ENCODE measurements around the gene IGF2R. TPM values are rescaled to one million over a fixed set of nuclear protein-coding genes. Genes with fewer than 3 reads are reported as not detected.
A peak's percentile ranks its signal among the peaks of the same experiment; 100 is the strongest.

Gene IGF2R
- polyA plus RNA-seq, 2 donors: 12.9 to 15.0 TPM

DNA sequence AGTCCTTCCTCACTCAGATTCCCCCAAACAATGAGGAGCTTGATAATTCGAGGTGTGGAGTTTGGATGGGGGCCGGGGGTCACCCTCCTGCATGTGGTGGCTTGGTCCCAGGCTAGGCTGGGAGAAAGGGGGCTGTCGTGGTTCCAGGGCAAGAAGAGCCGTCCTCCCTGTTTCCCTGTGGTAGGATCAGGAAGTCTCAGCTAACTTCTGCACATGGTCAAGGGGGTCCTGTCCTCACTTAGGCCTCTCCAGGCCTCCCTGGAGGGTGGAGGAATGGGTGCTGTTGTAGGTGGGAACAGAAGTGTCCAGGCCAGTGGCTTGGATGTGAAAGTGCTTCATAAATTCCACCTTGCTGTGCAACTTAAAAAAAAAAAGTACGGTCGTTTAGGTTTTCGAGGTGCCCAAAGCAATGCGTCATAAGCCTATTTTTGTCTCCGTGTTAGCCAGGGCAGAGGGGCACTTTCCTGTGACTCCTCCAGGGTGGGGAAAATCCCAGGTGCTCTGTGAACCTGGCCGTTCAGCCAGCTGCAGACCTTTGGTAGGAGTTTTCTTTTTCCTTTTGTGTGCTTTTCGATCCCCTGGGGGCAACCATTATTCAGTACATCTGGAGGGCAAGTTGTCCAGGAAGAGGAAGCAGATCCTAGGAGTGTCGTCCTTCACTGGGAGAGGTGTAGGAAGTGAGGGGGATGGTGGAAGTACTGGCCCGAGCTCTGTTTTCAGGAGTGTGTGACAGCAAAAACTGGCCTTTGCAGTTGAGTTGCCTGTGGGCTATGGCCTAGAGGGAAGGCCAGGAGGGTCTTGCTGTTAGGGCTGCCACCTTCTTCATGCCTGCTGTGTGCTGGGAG, 9.6 kb downstream of the IGF2R start:
- peak overlapping the region; percentile 36 to 80 for H3K27ac ChIP-seq (ENCODE audit: low read depth in 2 of 2, low read length in 1 of 2)
- peaks cover 22 to 41% of the 10 kb centered on the region in 2 donors for H3K4me1 ChIP-seq (ENCODE audit: control insufficient read depth in 2 of 2, insufficient read depth in 2 of 2, low read length in 1 of 2)
- no peaks in the 10 kb centered on the region for H3K36me3 ChIP-seq (ENCODE audit: control insufficient read depth in 2 of 2, insufficient read depth in 2 of 2, low read length in 1 of 2)
- WGBS, 2 donors: 42 to 48% methylated on average over 13 of the region's 13 CpGs
- H3K9me3 ChIP-seq (ENCODE audit: control insufficient read depth in 2 of 2, insufficient read depth in 1 of 2, low read depth in 1 of 2, low read length in 1 of 2): no peaks in the 10 kb centered on the region
- no peak overlapping the region for H3K4me3 ChIP-seq (ENCODE audit: low read depth in 1 of 2, low read length in 2 of 2)
- no peaks in the 10 kb centered on the region for H3K27me3 ChIP-seq (ENCODE audit: control insufficient read depth in 1 of 2, insufficient read depth in 2 of 2, low read length in 2 of 2)

DNA sequence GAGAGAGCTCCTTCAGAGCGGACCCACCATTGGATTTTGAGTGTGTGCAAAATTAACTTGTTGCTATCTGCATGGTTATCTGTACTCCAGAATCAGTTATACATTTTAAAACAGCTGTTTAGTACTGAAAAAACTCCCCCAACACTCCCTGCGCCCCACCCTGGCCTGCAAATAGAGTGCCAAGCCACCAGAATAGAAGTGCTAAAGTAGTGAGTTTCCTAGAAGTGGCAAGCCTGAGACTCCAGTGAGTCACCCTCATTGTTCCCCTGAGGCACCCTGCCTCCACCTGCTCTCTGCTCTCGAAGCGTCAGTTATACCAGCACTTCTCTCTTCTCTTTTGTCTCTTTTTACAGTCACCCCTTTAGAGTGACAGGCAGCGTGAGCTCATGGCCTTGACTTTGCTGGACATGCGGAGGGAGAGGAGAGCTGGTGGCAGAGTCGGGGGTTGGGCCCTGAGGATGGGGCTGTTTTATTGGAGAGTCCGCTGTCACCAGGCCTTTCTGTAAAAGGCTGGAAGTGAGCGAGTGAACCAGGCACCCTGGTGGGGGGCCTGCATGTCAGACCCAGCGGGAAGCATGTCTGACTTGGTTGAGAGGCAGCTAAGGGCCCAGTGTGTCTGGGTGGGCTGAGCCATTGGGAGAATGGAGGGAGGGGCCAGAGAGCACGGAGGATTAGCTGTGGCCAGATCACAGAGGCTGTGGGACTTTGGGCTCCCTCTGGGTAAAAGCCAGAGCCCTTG, 10.4 kb downstream of the IGF2R start:
- Histone ChIP-seq H3K4me3 (ENCODE audit: low read depth in 1 of 2, low read length in 2 of 2) (no peak overlapping the region), H3K9me3 (ENCODE audit: control insufficient read depth in 2 of 2, insufficient read depth in 1 of 2, low read depth in 1 of 2, low read length in 1 of 2) (no peaks in the 10 kb centered on the region), H3K27me3 (ENCODE audit: control insufficient read depth in 1 of 2, insufficient read depth in 2 of 2, low read length in 2 of 2) (no peaks in the 10 kb centered on the region), H3K36me3 (ENCODE audit: control insufficient read depth in 2 of 2, insufficient read depth in 2 of 2, low read length in 1 of 2) (no peaks in the 10 kb centered on the region), H3K27ac (ENCODE audit: low read depth in 2 of 2, low read length in 1 of 2) (peak overlapping the region; percentile 36 to 80), H3K4me1 (ENCODE audit: control insufficient read depth in 2 of 2, insufficient read depth in 2 of 2, low read length in 1 of 2) (peaks cover 22 to 44% of the 10 kb centered on the region in 2 donors)
- 62 to 65% methylated on average over 11 of the region's 11 CpGs for WGBS, 2 donors

DNA sequence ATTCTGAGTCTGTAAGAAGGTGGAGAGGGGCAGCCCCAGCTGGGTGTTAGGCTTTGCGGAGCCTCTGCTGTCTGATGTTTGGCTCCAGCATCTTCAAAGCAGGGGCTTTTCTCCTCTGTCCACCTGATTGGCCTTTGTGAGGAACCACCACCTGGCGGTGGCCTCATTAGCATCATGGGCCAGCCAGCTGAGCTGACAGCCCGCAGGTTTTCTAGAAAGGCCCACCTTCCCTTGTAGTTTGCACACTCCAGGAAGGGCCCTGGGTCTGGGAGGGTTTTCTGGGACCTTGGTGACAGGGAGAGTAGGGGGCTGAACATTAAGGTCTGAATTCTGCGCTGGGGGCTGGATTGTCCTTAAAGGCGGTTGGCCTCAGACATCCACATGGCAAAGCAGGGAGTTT, 11.6 kb downstream of the IGF2R start:
- Histone ChIP-seq H3K9me3 (ENCODE audit: control insufficient read depth in 2 of 2, insufficient read depth in 1 of 2, low read depth in 1 of 2, low read length in 1 of 2) (no peaks in the 10 kb centered on the region), H3K27ac (ENCODE audit: low read depth in 2 of 2, low read length in 1 of 2) (no peak overlapping the region)

DNA sequence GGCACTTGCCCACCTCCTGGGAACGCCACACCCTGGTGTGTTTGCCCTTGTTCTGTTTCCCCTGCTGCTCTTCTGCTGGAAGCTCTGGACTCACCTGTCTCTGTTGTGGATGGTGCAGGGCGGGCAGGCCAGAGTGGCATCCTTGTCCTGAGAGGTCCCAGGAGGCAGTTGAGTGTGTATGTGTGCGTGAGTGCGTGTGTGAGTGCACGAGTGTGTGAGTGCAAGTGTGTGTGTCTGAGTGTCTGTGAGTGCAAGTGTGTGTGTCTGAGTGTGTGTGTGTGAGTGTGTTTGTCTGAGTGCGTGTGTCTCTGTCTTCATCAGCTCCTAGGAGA, 12.2 kb downstream of the IGF2R start:
- H3K4me1 ChIP-seq (ENCODE audit: control insufficient read depth in 2 of 2, insufficient read depth in 2 of 2, low read length in 1 of 2): peaks cover 22 to 44% of the 10 kb centered on the region in 2 donors
- no peak overlapping the region for H3K4me3 ChIP-seq (ENCODE audit: low read depth in 1 of 2, low read length in 2 of 2)
- WGBS, 2 donors: 87 to 88% methylated on average over 6 of the region's 6 CpGs

More for the DNA sequence above, 11.6 kb downstream of the IGF2R start:
- 89 to 99% methylated on average over 5 of the region's 5 CpGs for WGBS, 2 donors
- Histone ChIP-seq H3K4me3 (ENCODE audit: low read depth in 1 of 2, low read length in 2 of 2) (no peak overlapping the region), H3K36me3 (ENCODE audit: control insufficient read depth in 2 of 2, insufficient read depth in 2 of 2, low read length in 1 of 2) (no peaks in the 10 kb centered on the region), H3K4me1 (ENCODE audit: control insufficient read depth in 2 of 2, insufficient read depth in 2 of 2, low read length in 1 of 2) (peaks cover 22 to 44% of the 10 kb centered on the region in 2 donors), H3K27me3 (ENCODE audit: control insufficient read depth in 1 of 2, insufficient read depth in 2 of 2, low read length in 2 of 2) (no peaks in the 10 kb centered on the region)

DNA sequence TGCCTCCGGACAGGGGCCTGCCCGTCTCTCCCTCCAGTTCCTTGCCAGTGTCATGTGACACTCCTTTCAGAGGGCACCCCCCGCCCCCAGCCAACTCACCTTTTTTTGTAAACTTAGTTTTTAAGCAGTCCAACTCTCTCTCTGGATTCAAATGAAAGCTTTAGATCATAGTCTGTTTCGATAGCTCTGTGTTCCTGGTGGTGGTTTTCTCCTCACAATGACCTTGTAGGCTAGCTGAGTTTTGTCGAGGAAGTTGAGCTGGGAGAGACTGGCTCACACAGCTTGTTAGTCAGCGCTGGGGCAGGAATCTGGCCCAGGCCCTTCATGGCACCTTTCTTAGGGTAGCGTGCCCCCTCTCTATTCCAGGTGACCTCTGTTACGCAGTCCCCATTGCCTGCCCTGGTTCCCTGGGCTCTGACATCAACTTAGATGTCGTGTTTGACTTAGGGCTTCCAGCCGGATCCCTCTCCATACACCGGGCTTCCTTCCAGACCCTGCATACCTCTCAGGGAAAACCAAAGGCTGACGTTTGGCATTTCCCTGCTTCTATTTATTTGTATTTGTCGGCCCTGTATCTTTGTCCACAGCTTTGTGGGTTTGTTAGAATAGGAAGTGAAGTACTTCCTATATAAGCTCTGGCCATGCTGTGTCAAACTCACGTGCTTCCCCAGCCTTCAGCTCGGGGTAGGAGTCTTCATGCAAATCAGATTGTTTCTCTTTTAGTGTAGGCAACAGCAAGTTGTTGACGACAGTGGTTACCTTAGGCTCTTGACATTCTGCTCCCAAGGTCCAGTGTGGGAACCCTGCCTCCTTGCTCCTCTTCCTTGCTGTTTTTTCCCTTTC, 12.7 kb downstream of the IGF2R start:
- Histone ChIP-seq H3K4me1 (ENCODE audit: control insufficient read depth in 2 of 2, insufficient read depth in 2 of 2, low read length in 1 of 2) (peaks cover 22 to 44% of the 10 kb centered on the region in 2 donors), H3K36me3 (ENCODE audit: control insufficient read depth in 2 of 2, insufficient read depth in 2 of 2, low read length in 1 of 2) (no peaks in the 10 kb centered on the region), H3K27me3 (ENCODE audit: control insufficient read depth in 1 of 2, insufficient read depth in 2 of 2, low read length in 2 of 2) (no peaks in the 10 kb centered on the region), H3K27ac (ENCODE audit: low read depth in 2 of 2, low read length in 1 of 2) (peak overlapping the region; percentile 37 to 54), H3K4me3 (ENCODE audit: low read depth in 1 of 2, low read length in 2 of 2) (no peak overlapping the region), H3K9me3 (ENCODE audit: control insufficient read depth in 2 of 2, insufficient read depth in 1 of 2, low read depth in 1 of 2, low read length in 1 of 2) (no peaks in the 10 kb centered on the region)
- WGBS, 2 donors: 31 to 37% methylated on average over 16 of the region's 16 CpGs

More for the DNA sequence above, 12.2 kb downstream of the IGF2R start:
- no peaks in the 10 kb centered on the region for H3K27me3 ChIP-seq (ENCODE audit: control insufficient read depth in 1 of 2, insufficient read depth in 2 of 2, low read length in 2 of 2)
- peak overlapping the region in 1 of 2 donors; percentile 37 for H3K27ac ChIP-seq (ENCODE audit: low read depth in 2 of 2, low read length in 1 of 2)
- no peaks in the 10 kb centered on the region for H3K9me3 ChIP-seq (ENCODE audit: control insufficient read depth in 2 of 2, insufficient read depth in 1 of 2, low read depth in 1 of 2, low read length in 1 of 2)
- no peaks in the 10 kb centered on the region for H3K36me3 ChIP-seq (ENCODE audit: control insufficient read depth in 2 of 2, insufficient read depth in 2 of 2, low read length in 1 of 2)

DNA sequence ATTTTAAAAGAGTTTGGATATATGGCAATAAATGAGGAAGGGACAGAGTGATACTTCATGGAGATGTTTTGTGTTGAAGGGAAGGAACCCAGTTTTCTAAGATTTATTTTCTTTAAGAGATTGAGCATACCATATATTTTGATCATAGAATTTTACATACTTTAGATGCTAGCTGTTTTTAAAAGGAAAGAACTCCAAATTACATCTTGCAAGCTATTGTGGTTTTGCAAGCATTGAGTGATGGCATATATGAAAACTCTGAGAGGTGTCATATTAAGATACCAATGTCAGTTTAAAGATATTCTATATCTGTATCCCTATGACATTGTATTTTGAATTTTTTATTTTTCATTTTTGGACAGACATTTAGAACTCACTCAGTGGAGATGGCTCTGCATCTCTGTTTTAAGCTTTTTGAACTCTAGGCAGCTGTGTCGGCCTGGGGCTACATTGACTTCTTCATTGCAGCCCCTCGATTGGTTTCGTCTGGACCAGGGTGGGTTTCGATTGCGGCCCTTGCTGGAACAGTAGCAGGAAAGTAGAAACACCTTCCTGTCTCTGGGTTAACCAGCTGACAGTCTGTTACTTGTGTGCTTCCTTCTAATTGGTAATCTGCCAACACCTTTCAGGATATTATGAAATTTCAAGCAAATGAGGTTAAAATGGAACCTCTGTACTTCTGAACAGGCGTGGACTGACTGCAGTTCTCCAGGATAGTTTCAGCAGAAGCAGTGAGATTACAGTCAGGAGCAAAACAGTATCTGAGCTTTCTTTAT, 14.0 kb downstream of the IGF2R start:
- Histone ChIP-seq H3K9me3 (ENCODE audit: control insufficient read depth in 2 of 2, insufficient read depth in 1 of 2, low read depth in 1 of 2, low read length in 1 of 2) (no peaks in the 10 kb centered on the region), H3K4me3 (ENCODE audit: low read depth in 1 of 2, low read length in 2 of 2) (no peak overlapping the region), H3K27me3 (ENCODE audit: control insufficient read depth in 1 of 2, insufficient read depth in 2 of 2, low read length in 2 of 2) (no peaks in the 10 kb centered on the region), H3K4me1 (ENCODE audit: control insufficient read depth in 2 of 2, insufficient read depth in 2 of 2, low read length in 1 of 2) (peaks cover 19 to 39% of the 10 kb centered on the region in 2 donors), H3K36me3 (ENCODE audit: control insufficient read depth in 2 of 2, insufficient read depth in 2 of 2, low read length in 1 of 2) (no peaks in the 10 kb centered on the region), H3K27ac (ENCODE audit: low read depth in 2 of 2, low read length in 1 of 2) (no peak overlapping the region)
- WGBS, 2 donors: 67 to 73% methylated on average over 6 of the region's 6 CpGs

DNA sequence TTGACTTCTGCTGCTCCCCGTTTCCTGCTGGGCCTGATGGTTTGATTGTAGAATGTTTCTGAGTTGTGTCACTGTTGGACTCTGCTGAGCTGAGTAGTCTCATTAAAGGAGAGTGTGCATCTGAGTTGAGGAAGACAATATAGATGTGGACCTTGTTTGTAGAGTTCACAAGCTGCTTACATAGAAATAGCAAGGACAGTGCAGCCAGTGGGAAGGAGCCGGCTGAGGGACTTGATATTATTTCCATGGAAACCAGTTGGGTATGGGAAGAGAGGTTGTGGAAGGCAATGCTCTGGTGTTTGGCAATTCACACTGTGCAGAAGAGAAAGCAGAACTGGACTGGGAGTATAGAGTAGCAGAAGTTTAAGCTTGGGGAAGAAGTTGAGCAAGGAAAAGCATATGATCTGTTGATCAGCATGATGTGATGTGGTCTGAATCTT, 14.8 kb downstream of the IGF2R start:
- 59 to 64% methylated on average over 2 of the region's 2 CpGs for WGBS, 2 donors

DNA sequence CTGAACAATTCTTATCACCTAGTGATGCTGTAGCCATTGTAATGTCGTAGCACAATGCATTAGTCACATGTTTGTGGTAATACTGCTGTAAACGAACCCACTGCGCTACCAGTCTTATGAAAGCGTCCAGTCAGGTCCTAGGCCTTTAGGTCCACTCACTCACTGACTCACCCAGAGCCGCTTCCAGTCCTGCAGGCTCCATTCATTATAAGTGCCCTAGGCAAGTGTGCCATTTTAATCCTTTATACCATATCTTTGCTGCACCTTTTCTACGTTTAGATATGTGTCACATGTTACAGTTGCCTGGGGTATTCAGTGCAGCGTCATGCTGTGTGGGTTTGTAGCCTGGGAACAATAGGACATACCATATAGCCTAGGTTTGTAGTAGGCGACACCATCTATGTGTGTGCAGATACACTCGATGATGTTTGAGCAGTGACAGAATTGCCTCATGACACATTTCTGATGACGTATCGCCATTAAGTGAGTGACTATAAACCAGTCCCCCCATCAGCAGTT, 15.4 kb downstream of the IGF2R start:
- 82 to 86% methylated on average over 11 of the region's 11 CpGs for WGBS, 2 donors
- H3K9me3 ChIP-seq (ENCODE audit: control insufficient read depth in 2 of 2, insufficient read depth in 1 of 2, low read depth in 1 of 2, low read length in 1 of 2): no peaks in the 10 kb centered on the region
- H3K4me3 ChIP-seq (ENCODE audit: low read depth in 1 of 2, low read length in 2 of 2): no peak overlapping the region
- H3K27me3 ChIP-seq (ENCODE audit: control insufficient read depth in 1 of 2, insufficient read depth in 2 of 2, low read length in 2 of 2): no peaks in the 10 kb centered on the region
- H3K36me3 ChIP-seq (ENCODE audit: control insufficient read depth in 2 of 2, insufficient read depth in 2 of 2, low read length in 1 of 2): no peaks in the 10 kb centered on the region
- peaks cover 14 to 35% of the 10 kb centered on the region in 2 donors for H3K4me1 ChIP-seq (ENCODE audit: control insufficient read depth in 2 of 2, insufficient read depth in 2 of 2, low read length in 1 of 2)
- peak overlapping the region in 1 of 2 donors; percentile 42 for H3K27ac ChIP-seq (ENCODE audit: low read depth in 2 of 2, low read length in 1 of 2)

More for the DNA sequence above, 14.8 kb downstream of the IGF2R start:
- no peak overlapping the region for H3K27ac ChIP-seq (ENCODE audit: low read depth in 2 of 2, low read length in 1 of 2)
- no peaks in the 10 kb centered on the region for H3K9me3 ChIP-seq (ENCODE audit: control insufficient read depth in 2 of 2, insufficient read depth in 1 of 2, low read depth in 1 of 2, low read length in 1 of 2)
- no peaks in the 10 kb centered on the region for H3K36me3 ChIP-seq (ENCODE audit: control insufficient read depth in 2 of 2, insufficient read depth in 2 of 2, low read length in 1 of 2)
- peaks cover 17 to 34% of the 10 kb centered on the region in 2 donors for H3K4me1 ChIP-seq (ENCODE audit: control insufficient read depth in 2 of 2, insufficient read depth in 2 of 2, low read length in 1 of 2)
- no peaks in the 10 kb centered on the region for H3K27me3 ChIP-seq (ENCODE audit: control insufficient read depth in 1 of 2, insufficient read depth in 2 of 2, low read length in 2 of 2)
- no peak overlapping the region for H3K4me3 ChIP-seq (ENCODE audit: low read depth in 1 of 2, low read length in 2 of 2)
